ENCODE measurements around the gene SCML1.
A peak's percentile ranks its signal among the peaks of the same experiment; 100 is the strongest.

The SCML1 gene

GRCh38 chrX:17736856-17737709 lies at the start of gene SCML1:
Gene SCML1, plus strand, starts transcription at chrX:17737493. Its CDS starts 6,694 bp downstream, at chrX:17744187.
- peak; percentile 83 for DNase-seq (ENCODE audit: low read depth, low spot score)
- H3K27ac ChIP-seq = peak within 1 kb of the TSS; percentile 52

GRCh38 chrX:17687648-17688047 lies 49.6 kb upstream of the SCML1 start:
- no peak for DNase-seq (ENCODE audit: low read depth, low spot score)
- no peak overlapping the region for H3K27ac ChIP-seq

GRCh38 chrX:17689971-17690409 lies 47.3 kb upstream of the SCML1 start:
- no peak overlapping the region for H3K27ac ChIP-seq
- DNase-seq (ENCODE audit: low read depth, low spot score) = no peak

GRCh38 chrX:17692709-17693346 lies 44.5 kb upstream of the SCML1 start:
- DNase-seq (ENCODE audit: low read depth, low spot score) = no peak
- H3K27ac ChIP-seq = no peak overlapping the region

GRCh38 chrX:17697191-17697590 lies 40.1 kb upstream of the SCML1 start:
- DNase-seq (ENCODE audit: low read depth, low spot score) = no peak
- H3K27ac ChIP-seq = no peak overlapping the region

GRCh38 chrX:17700976-17701375 lies 36.3 kb upstream of the SCML1 start:
- DNase-seq (ENCODE audit: low read depth, low spot score) = no peak
- no peak overlapping the region for H3K27ac ChIP-seq

GRCh38 chrX:17703201-17703600 lies 34.1 kb upstream of the SCML1 start:
- no peak for DNase-seq (ENCODE audit: low read depth, low spot score)
- peak overlapping the region; percentile 64 for H3K27ac ChIP-seq

GRCh38 chrX:17705211-17705610 lies 32.1 kb upstream of the SCML1 start:
- DNase-seq (ENCODE audit: low read depth, low spot score) = no peak

GRCh38 chrX:17706676-17707075 lies 30.6 kb upstream of the SCML1 start:
- peak overlapping the region; percentile 50 for H3K27ac ChIP-seq
- no peak for DNase-seq (ENCODE audit: low read depth, low spot score)

More at GRCh38 chrX:17705211-17705610, 32.1 kb upstream of the SCML1 start:
- no peak overlapping the region for H3K27ac ChIP-seq

- no peak for DNase-seq (ENCODE audit: low read depth, low spot score)
Observed at GRCh38 chrX:17707731-17708130, 29.6 kb upstream of the SCML1 start.

GRCh38 chrX:17710871-17711301 lies 26.4 kb upstream of the SCML1 start:
- no peak for DNase-seq (ENCODE audit: low read depth, low spot score)
- no peak overlapping the region for H3K27ac ChIP-seq

More at GRCh38 chrX:17707731-17708130, 29.6 kb upstream of the SCML1 start:
- peak overlapping the region; percentile 50 for H3K27ac ChIP-seq

GRCh38 chrX:17713288-17713687 lies 24.0 kb upstream of the SCML1 start:
- no peak for DNase-seq (ENCODE audit: low read depth, low spot score)
- H3K27ac ChIP-seq = no peak overlapping the region

GRCh38 chrX:17718649-17719165 lies 18.6 kb upstream of the SCML1 start:
- H3K27ac ChIP-seq = no peak overlapping the region
- DNase-seq (ENCODE audit: low read depth, low spot score) = no peak

- no peak overlapping the region for H3K27ac ChIP-seq
- no peak for DNase-seq (ENCODE audit: low read depth, low spot score)
Observed at GRCh38 chrX:17719711-17720110, 17.6 kb upstream of the SCML1 start.

GRCh38 chrX:17721715-17722114 lies 15.6 kb upstream of the SCML1 start:
- H3K27ac ChIP-seq = no peak overlapping the region
- no peak for DNase-seq (ENCODE audit: low read depth, low spot score)

GRCh38 chrX:17725181-17725580 lies 12.1 kb upstream of the SCML1 start:
- H3K27ac ChIP-seq = no peak overlapping the region
- DNase-seq (ENCODE audit: low read depth, low spot score) = no peak

- no peak overlapping the region for H3K27ac ChIP-seq
- no peak for DNase-seq (ENCODE audit: low read depth, low spot score)
Observed at GRCh38 chrX:17732138-17732783, 5.0 kb upstream of the SCML1 start.

- no peak overlapping the region for H3K27ac ChIP-seq
- DNase-seq (ENCODE audit: low read depth, low spot score) = no peak
Observed at GRCh38 chrX:17735406-17735805, 1.9 kb upstream of the SCML1 start.

GRCh38 chrX:17736478-17736855 lies 826 bp upstream of the SCML1 start:
- H3K27ac ChIP-seq = peak overlapping the region; percentile 52
- DNase-seq (ENCODE audit: low read depth, low spot score) = no peak

- no peak for DNase-seq (ENCODE audit: low read depth, low spot score)
- peak overlapping the region; percentile 41 for H3K27ac ChIP-seq
Observed at GRCh38 chrX:17737710-17737985, 355 bp downstream of the SCML1 start.

All from epithelial cell of prostate (primary cell).